ENCODE measurements around the gene IL17REL.
A peak's percentile ranks its signal among the peaks of the same experiment; 100 is the strongest.
"Not testable (repeated sequence)": the region's sequence is repeated elsewhere in the genome, so short reads cannot be mapped to it uniquely, and the experiment has no call there.

IL17REL gene

GRCh38 chr22:49954991-49955580, 57.5 kb downstream of the IL17REL start:
- DNase-seq, result no peak

- peak; percentile 41 for DNase-seq
Measured at GRCh38 chr22:49954354-49954753, 58.2 kb downstream of the IL17REL start.

GRCh38 chr22:49953680-49954344, 58.8 kb downstream of the IL17REL start:
- no peak for DNase-seq

GRCh38 chr22:49953027-49953679, 59.4 kb downstream of the IL17REL start:
- no peak for DNase-seq

GRCh38 chr22:49951986-49952896, 60.3 kb downstream of the IL17REL start:
- DNase-seq, result no peak

- no peak for DNase-seq
Measured at GRCh38 chr22:49951678-49951985, 60.9 kb downstream of the IL17REL start.

- no peak for DNase-seq
Measured at GRCh38 chr22:49951000-49951677, 61.4 kb downstream of the IL17REL start.

- DNase-seq, result no peak
Measured at GRCh38 chr22:49950396-49950994, 62.1 kb downstream of the IL17REL start.

GRCh38 chr22:49949914-49950292, 62.7 kb downstream of the IL17REL start:
- no peak for DNase-seq

GRCh38 chr22:49948958-49949913, 63.3 kb downstream of the IL17REL start:
- DNase-seq, result no peak

GRCh38 chr22:49948116-49948957, 64.2 kb downstream of the IL17REL start:
- DNase-seq, result no peak

- no peak for DNase-seq
Measured at GRCh38 chr22:49947296-49947622, 65.3 kb downstream of the IL17REL start.

GRCh38 chr22:49946612-49947295, 65.8 kb downstream of the IL17REL start:
- no peak for DNase-seq

- not testable (repeated sequence) for DNase-seq
Measured at GRCh38 chr22:49945042-49945794, 67.3 kb downstream of the IL17REL start.

Measured in midbrain (tissue), 1 donor.